Fibroblast of gingiva (primary cell): Measurements from ENCODE around the gene ST3GAL3.
A peak's percentile ranks its signal among the peaks of the same experiment; 100 is the strongest.

Source experiments
- DNase-seq: peaks from one replicate; pipeline ENCODE4 v3.0.0-alpha.2; 2011; ENCODE audit warnings: low read depth

ST3GAL3 gene

DNA sequence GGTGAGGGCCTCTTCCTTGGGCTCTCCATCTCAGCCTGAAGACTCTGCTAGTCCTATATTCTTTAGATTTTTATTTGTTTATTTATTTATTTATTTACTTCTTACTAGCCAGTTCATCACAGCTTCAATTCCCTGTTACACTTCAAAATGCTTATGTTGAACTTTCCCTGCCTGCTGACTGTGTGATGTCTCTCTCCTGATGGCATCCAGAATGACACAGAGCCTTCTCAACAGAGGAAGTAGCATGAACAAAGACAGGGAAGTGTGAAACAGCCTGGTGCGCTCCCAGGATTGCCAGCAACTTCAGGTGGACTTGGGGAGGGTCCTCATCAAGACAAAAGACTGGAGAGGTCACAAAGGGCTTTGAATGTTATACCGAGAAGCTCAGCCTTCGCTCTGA, 235.1 kb downstream of the ST3GAL3 start:
- no peak for DNase-seq

DNA sequence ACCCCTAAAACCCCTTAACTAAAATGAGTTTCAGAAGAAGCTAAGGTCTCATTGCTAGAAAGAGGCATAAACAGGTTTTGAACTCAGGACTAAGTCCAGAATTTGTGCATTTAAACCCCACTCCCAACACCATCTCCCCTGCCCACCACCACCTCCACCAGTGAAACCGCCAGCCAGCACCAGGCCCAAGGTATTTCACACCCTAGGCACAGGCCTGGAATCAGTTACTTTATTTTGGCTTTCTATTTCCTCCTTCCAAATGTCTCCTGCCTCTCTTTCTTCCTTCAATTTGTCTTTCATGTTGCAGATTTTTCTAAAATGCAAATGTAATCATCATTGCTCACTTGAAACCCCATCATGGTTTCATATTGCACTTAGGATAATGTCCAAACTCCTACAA, 237.5 kb downstream of the ST3GAL3 start:
- no peak for DNase-seq

DNA sequence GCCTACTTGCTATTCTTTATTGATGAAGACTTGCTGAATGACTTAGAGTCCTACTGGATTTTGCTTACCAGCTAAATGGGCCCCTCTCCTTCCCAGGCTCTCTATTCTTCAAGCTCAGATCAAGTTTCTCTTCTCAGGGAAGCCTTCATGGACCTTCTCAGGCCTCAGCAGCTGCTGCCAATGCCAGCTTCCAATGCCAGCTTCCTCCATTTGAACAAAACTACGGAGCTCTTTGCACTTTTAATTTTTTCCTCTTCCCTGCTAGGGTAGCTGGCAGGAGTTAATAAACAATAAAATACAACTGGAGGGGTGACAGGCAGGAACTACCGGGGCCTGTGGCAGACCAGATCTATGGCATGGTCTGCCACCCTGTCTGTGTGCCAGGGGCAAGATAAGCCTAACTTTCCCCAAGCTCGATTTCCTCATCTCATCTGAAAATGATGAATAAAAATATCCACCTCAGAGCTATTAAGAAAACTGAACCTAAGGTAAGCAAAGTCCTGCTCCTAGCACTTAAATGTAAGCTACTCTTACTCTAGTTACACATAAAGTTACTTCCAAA, 238.4 kb downstream of the ST3GAL3 start:
- DNase-seq = no peak

DNA sequence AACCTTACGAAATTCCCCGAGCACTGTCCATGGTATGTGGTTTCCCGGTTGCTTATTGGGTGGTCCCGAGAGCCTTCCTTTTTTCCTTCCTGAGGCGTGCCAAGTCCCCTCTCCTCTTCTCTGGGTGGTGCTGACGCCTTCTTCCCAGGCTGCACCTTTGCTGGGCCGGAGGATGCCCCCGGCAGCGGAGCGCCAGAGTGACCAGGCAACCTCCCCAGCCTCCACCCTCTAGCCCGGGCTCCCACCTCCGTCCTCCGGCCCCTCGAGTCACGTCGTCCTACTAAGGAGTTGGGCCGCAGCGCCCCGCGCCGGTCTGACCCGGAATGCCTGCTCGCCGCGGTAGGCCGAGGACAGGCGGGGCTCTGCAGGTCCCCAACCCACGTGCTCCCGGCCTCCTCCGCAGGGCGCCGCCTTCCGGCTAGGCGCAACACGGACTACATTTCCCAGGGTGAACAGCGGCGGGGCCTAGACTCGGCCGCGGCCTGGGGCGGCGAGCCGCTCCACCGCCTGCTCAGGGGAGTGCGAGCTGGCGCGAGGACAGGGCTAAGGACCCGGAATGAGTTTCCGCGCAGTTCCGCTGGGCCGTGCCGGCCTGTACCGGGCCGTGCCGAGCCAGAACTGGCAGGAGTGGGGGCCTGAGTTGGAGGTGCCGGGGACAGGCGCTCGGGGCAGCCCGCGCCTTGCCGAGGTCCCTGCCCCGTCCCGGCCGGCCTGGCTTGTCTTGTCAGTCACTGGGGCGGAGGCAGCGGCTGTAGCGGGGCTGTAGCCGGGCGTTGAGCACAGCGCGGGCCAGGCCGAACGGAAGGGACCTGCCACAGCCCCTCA, 239.1 kb downstream of the ST3GAL3 start, which contains the start of gene IPO13:
TSS of gene IPO13 (plus strand) at position 715 of the 825 bp plus-strand sequence. CDS start 651 bp downstream, outside the sequence.
- DNase-seq = peak; percentile 92

DNA sequence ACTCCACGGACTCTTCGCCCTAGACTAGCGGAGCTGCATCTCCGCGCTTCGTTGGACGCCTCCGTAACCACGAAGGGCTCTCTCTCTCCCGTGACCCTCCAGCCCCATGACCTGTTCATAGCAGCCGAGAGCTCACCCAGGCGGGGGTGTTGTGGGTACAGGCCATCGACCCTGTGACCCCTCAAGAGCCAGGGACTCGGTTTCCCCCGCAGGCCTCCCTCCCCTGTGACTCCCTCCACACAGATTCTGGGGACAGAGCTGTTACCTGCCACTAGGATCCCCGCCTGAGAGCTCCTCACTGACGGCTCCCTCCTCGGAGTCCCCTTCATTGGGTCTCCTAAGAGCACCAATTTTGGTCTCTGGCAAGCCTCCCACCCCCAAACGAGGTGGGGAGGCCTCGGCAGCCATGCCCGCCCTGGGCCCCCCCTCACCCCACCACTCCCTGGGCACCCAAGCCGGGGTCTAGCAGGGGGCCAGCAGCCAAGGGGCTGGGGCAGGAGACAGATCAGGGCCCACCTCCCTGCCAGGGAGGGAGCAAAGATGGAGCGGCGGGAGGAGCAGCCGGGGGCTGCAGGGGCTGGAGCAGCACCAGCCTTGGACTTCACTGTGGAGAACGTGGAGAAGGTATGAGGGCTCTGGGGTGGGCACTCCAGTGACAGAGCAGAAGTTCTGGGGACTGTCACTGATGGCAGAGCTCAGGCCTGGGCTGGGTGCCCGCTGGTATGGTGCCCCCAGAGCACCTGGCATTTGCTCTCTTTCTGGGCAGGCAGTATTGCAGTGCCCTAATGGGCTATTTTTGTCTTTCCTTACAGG, 239.9 kb downstream of the ST3GAL3 start:
- no peak for DNase-seq

DNA sequence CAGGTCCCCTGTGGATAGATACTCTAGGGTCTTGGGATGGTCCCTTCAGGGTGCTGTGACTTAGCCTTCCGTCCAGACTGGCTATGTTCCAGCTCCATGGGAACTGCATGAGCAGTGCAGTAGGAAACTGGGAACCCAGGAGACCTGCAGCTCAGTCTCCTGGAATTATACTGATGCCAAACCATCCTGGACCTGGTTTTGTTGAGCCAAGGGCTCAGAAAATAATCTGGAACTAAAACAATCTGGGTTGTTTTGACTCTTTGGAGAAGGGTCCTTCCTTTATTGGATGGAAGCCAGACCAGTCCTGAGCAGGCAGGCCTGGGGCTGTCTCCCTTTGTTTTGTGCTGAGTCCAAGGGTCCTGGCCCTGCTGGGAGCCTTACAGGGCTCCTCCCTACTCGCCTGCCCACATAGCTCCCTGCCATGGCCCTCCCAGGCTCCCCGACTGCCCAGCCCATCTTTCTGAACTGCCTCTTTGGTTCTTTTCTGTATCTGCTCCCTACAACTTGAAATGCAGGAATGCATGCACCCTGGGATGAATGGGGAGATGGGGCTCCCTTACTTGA, 240.6 kb downstream of the ST3GAL3 start:
- DNase-seq = no peak

DNA sequence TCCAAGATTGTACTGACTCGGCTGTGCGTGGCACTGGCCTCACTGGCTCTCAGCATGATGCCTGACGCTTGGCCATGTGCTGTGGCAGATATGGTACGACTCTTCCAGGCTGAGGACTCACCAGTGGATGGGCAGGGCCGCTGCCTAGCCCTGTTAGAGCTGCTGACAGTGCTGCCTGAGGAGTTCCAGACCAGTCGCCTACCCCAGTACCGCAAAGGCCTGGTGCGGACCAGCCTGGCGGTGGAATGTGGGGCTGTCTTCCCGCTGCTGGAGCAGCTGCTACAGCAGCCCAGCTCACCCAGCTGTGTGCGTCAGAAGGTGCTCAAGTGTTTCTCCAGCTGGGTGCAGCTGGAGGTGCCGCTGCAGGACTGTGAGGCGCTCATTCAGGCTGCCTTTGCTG, 242.3 kb downstream of the ST3GAL3 start:
- DNase-seq = no peak

DNA sequence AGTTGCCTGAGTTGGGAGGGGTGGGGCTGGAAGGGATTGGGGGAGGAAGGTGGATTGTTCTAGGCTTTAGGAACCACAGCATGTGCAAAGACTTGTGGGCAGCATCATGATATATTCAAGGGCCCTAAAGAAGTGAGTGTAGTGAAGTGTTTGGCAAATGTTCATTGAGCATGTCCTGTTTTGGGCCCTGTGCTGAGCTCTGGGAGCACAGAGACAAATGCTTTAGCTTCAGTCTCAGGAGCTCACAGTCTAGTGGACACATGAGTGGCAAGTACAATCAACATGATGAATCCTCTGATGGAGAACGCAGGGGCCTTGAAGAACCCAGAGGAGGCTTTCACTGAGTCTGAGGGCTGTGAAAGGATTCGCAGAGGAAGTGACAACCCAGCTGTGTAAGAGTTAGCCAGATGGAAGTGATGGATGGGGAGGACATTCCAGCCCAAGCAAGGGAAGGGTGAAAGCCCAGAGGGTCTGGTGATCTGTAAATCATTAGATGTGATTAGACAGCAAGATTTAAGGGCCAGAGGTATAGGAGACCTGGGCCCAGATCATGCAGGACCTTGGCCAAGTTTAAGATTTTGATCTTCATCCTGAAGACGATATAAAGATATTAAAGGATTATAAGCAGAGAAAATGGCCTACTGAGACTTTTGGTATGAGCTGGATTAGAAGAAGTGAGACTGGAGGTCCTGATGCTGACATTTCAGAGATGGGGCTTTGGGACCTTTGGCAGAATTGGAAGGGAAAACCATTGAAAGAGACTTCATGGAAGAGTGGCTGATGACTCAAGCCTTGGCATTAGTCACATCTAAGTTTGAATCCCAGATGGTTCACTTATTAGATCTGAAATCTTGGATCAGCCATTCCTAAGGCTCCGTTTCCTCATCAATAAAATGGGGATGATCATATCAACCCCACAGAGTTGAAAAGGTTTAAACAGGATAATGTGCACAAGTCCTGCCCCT, 244.0 kb downstream of the ST3GAL3 start:
- DNase-seq = no peak

DNA sequence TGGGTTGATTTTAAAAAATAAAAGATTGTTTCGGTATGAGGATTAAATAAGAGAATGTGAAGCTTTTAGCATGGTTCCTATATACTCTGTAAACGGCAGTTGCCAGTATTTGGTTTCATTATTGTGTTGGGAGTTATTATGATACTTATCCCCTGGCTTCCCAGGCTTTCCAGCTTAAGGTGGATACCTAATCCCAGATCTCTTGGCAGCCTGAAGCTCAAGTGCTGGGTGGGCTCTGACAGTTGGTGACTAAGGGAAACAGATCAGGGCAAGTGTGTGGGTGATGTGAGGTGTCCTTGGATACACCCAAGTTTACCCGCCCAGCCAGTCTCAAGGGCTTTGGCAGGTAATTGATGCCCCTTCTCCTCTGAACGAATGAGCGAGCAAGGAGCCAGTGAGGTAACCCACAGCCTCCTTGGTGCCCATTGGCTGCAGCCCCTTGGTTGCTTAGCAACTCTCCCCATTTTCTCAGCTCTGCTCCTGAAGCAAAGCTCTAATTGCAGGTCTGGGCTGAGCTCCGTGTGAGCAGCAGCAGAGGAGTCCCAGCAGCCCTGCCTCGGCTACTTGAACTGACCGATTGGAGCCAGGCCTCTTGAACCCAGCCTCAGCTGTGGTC, 245.5 kb downstream of the ST3GAL3 start:
- DNase-seq = no peak

DNA sequence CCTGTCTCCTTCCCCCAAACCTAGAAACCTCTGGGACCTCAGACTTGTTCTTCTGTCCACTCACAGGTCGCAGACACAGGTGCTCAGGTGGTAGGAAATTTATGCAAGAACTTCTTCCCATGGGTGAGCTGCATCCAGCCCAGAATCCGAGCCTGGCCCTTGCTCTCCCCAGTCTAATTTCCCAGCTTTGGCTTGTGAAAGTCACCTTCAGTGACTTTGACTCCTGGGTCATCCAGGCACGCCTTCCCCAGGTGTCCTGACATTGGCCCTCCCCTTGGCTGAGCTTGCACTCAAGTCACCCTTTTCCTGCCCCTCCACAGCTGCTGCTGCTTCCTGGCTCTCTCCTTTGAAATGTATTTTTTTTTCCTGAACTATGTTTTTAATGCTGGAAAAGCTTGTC, 246.0 kb downstream of the ST3GAL3 start:
- DNase-seq = no peak

DNA sequence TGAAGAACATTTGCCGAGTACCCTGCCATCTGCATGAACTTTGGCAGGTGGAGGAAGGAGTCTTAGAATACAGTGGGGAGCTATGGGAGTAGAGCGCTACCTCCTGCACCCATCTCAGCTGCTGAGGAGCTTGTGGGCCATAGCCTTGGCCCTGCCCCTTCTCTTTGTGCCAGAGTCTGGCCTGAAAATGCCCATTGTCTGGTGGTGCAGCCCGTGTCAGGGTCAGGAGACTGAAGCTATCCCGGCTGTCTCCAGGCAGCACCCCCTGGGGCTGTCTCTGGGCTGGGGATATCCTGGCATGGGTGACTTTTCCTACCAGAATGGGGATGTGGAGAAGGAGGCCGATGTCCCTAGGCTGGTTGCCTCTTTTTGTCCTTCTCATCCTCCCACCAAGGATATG, 246.7 kb downstream of the ST3GAL3 start:
- DNase-seq = no peak

DNA sequence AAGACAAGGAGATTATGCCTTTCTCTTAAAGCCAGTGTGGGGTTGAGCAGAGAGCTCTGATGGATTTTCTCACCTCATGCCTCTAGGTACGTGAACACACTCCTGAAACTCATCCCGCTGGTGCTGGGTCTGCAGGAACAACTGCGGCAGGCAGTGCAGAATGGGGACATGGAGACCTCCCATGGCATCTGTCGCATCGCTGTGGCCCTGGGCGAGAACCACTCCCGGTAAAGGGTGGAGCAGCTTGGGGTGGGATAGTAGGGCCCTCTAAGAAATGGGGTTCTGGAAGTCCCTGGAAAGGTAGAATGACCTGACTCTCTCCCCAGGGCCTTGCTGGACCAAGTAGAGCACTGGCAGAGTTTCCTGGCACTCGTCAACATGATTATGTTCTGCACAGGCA, 248.9 kb downstream of the ST3GAL3 start:
- DNase-seq = no peak

DNA sequence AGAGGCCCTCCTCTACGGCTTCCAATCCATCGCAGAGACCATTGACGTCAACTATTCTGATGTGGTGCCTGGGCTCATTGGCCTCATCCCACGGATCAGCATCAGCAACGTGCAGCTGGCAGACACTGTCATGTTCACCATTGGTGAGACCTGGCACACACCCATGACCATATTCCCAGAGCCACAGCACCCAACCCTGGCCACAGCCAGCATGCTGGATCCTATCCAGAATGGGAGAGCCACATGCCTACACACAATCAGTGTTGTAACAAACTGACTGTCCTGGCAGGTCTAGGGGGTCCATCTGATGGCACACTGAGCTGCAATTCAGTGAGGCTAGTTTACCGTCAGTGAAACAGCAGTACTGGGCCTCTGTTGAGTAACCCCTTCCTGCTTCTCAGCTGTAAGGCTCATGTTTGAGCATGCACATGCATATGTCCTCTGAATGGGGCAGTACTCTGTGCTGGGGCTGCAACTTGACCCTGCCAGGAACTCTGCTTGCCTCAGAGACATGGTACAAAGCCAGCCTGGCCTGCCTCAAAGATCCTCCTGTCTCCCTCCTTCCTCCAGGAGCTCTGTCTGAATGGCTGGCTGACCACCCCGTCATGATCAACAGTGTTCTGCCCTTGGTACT, 250.2 kb downstream of the ST3GAL3 start:
- DNase-seq = no peak

DNA sequence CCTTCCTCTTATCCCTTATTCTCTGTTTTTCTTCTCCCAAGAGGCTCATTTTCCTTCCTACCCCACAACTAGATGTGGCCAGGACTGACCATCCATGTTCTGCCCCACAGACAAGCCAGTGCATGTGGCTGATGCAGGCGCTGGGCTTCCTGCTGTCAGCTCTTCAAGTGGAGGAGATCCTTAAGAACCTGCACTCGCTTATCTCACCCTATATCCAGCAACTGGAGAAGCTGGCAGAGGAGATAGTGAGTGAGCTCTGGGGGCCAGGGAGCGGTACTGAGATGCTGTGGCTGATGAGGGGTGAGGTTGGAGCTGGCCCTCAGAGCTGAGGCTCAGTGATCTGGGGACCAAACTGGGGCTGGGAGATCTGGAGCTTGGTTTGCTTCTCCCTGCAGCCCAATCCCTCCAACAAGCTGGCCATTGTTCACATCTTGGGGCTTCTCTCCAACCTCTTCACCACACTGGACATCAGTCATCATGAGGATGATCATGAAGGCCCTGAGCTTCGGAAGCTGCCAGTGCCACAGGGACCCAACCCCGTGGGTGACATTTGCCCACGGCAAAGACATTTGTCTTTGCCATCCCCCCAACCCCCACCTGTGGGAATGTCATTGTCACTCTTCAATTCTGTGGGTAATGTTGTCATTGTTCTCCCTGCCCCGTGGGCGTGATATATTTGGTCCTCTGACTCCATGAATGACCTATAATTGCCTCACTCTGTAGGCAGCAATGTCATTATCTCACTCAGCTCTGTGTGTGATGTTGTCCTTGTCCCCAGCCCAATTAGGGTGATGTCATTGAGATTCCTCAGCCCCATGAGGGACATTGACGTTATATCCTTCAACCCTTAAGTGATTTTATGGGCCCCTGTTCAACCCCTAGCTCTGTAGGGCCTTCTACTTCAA, 251.3 kb downstream of the ST3GAL3 start:
- no peak for DNase-seq

DNA sequence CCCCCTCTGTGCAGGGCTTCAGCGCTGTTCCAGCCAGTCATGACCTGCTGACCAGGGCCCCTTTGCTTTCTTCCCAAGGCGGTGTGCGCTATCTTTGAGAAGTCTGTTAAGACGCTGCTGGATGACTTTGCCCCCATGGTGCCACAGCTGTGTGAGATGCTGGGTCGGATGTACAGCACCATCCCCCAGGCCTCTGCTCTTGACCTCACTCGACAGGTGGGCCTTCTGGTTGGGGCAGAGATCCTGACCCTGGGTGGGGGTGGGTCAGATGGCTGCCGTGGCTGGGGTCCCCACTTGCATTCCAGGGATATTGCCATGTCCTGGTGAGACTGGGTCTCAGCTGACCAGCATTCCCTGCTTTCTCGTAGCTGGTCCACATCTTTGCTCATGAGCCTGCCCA, 253.5 kb downstream of the ST3GAL3 start:
- no peak for DNase-seq

DNA sequence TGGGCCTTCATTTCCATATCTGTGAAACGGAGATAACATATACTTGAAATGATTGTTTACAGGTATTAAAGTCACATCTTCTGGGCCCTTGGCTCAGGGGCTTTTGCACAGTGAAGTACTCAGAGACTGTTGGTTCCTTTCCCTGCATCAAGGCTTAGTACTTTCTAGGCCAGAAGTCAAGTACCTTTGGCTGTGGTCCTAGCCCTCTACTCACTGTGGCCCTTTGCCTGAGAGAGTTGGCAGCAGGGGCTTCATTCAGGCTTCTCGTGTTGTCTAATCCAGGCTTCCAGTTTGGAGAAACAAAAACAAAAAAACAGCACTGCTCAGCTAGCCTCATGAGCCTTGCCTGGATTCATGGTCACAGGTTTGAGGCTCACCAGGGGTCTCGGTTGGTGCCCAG, 254.4 kb downstream of the ST3GAL3 start:
- no peak for DNase-seq

DNA sequence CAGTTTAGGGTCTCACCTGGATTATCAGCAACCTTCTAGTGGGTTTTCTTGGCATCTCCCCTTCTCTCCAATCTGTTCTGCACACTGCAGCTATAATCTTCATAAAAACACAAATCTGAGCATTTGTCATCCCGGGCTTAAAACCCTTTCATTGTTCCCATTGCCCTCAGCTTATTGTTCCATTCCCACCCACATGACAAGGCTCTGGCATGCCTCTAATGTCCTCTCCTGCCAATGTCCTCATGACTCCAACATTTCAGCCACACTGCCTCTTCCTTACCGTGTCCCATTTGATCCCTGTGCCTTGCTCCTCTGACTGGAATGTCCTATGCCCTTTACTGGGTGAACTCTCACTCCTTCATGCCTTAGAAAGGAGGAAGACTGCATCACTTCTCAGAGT, 255.0 kb downstream of the ST3GAL3 start:
- DNase-seq = no peak

DNA sequence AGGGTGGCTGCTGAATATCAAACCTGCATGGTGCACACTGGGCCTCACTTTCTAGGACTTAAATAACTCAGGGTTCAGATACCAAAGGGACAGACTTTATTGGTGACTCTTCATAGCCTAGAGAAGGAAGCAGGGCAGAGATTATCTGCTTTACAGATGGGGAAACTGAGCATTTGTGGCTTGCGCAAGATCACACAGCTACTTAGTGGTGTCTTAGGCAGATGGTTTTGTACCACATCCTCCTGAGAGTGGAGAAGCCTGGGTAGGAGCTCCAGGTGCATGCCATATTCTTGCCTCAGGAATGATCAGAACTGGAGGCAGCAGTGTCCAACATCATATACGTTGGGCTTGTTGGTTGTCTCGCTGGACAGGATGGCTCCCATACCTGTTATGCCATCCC, 255.7 kb downstream of the ST3GAL3 start:
- no peak for DNase-seq

DNA sequence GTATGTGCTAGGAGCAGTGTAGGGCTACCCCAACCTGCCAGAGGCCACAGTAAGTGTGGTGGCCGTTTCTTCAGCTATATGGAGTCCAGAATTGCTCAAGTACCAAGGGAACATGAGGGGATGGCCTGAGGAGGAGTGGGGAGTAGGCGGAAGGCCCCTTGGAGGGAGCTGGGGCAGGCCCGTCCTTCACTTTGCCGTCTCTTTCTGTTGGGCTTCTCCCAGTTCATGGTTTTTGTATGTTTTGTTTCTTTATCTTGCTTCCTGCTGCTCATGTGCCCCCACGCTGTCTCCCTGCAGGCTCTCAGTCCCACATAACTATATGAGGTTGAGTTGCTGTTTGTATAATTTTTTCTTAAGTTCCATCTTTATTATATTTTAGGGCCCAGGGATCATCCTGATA, 256.6 kb downstream of the ST3GAL3 start:
- DNase-seq = no peak
